HUES64 (cell line): ENCODE measurements around the gene LRP8.

Source experiments
- H3K27ac ChIP-seq: 2 replicates; pipeline ENCODE4 v1.7.0; 2013; ENCODE audit warnings: low read depth, low read length, inconsistent platforms
- H3K27me3 ChIP-seq: 2 replicates; pipeline ENCODE4 v1.6.1; 2013; ENCODE audit warnings: mild to moderate bottlenecking, low read length; ENCODE audit not compliant: insufficient read depth
- H3K36me3 ChIP-seq: 2 replicates; pipeline ENCODE4 v1.6.1; 2013; ENCODE audit warnings: mild to moderate bottlenecking, low read length; ENCODE audit not compliant: insufficient read depth
- H3K4me1 ChIP-seq: 2 replicates; pipeline ENCODE4 v1.6.1; 2013; ENCODE audit warnings: mild to moderate bottlenecking, low read length, moderate library complexity; ENCODE audit not compliant: insufficient read depth
- H3K4me3 ChIP-seq: 2 replicates; pipeline ENCODE4 v1.5.1; 2013; ENCODE audit warnings: mild to moderate bottlenecking, low read length, moderate library complexity
- H3K9ac ChIP-seq: 2 replicates; pipeline ENCODE4 v1.6.1; 2013; ENCODE audit warnings: mild to moderate bottlenecking, low read depth, low read length
- H3K9me3 ChIP-seq: 2 replicates; pipeline ENCODE4 v1.6.1; 2013; ENCODE audit warnings: low read depth, low read length; ENCODE audit not compliant: insufficient read depth
- WGBS: fragments of 150-250, 120-280 bp; methylation state at CpG from one replicate; pipeline ENCODE4 v1.1.7; 2013; ENCODE audit warnings: missing lambda C conversion rate; 5-methylcytosine and 5-hydroxymethylcytosine counted together

LRP8 gene

DNA sequence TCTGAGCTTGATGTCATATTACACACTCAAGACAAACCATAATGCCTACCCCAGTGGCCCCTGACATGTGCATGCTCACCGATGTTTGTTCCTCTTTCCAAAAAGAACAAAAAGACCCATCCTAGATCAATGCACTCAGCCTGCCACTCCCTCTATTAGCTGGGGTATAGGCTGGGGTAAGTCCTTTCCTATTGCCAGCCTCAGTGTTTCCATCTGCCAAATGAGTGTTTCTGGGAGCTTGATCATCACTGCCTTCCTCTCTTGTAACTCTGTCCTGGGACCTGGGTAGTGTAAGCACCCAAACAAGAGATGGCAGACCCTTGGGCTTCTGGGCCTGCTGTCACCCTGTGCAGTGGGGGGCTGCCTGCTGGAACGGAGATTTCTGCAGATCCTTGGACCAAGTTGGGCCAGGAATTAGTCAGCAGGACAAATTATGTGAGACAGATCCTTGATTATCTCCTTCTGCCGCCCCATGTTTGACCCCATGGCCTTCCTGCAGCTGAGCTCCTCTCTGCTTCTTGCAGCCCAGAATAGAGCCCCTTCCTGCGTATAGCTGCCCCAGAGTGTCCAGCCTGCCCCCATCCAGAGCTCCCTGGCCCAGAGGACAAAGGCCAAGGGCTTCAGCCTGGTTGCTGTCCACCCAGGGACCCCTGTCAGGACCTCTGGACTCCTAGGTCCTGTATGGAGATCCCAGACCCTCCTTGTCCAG, 31.5 kb upstream of the LRP8 start:
- no peaks in the 10 kb centered on the region; the same call in 1 of the 2 replicates for H3K4me1 ChIP-seq
- peaks cover 19% of the 10 kb centered on the region; the same call in 1 of the 2 replicates for H3K9me3 ChIP-seq
- no peaks in the 10 kb centered on the region for H3K27me3 ChIP-seq
- no peaks in the 10 kb centered on the region for H3K36me3 ChIP-seq
- no peak overlapping the region for H3K9ac ChIP-seq
- no peak overlapping the region for H3K4me3 ChIP-seq
- no peak overlapping the region for H3K27ac ChIP-seq
- WGBS = 91% methylated on average over 4 of the region's 4 CpGs

DNA sequence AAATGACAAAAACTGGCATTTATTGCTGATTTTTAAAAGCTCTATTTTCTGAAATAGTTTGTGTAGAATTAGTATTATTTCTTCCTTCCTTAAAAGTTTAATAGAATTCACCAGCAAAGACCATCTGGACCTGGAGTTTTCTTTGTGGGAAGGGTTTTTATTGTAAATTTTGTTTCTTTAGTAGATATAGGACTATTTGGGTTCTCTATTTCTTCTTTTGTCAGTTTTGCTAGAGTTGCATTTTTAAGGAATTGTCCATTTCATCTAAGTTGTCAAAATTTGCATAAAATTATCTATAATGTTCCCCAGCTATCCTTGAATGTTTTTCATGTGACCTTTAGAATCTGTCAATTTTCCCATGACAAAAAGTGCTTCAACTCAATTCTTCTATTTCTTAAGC, 28.8 kb upstream of the LRP8 start:
- Histone ChIP-seq H3K9ac (no peak overlapping the region), H3K36me3 (no peaks in the 10 kb centered on the region), H3K4me3 (no peak overlapping the region), H3K27me3 (no peaks in the 10 kb centered on the region), H3K9me3 (peaks cover 19% of the 10 kb centered on the region; the same call in 1 of the 2 replicates), H3K4me1 (no peaks in the 10 kb centered on the region), H3K27ac (no peak overlapping the region)

DNA sequence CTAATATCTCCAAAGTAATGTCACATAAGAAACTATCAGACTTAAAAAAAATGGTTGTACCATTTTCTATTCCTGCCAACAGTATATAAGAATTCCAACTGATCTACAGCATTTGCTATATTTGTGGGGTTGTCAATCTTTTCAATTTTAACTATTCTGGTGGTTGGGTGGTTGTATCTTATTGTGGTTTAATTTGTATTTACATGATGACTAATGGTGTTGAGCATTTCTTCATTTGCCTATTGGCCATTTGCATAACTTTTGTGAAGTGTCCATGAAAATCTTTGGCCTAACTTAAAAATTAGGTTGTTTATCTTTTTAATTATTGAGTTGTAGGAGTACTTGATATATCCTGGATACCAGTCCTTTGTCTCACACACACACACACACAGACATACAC, 26.2 kb upstream of the LRP8 start:
- peaks cover 3% of the 10 kb centered on the region; the same call in 1 of the 2 replicates for H3K4me1 ChIP-seq
- H3K9me3 ChIP-seq = peaks cover 19% of the 10 kb centered on the region; the same call in 1 of the 2 replicates
- no peak overlapping the region for H3K27ac ChIP-seq
- H3K27me3 ChIP-seq = no peaks in the 10 kb centered on the region
- no peaks in the 10 kb centered on the region for H3K36me3 ChIP-seq
- H3K4me3 ChIP-seq = no peak overlapping the region
- H3K9ac ChIP-seq = no peak overlapping the region

- no peak overlapping the region for H3K27ac ChIP-seq
- peaks cover 3% of the 10 kb centered on the region; the same call in 1 of the 2 replicates for H3K4me1 ChIP-seq
- WGBS = no CpG with 5 or more reads among the region's 1 CpG
- peaks cover 12% of the 10 kb centered on the region; the same call in 1 of the 2 replicates for H3K9me3 ChIP-seq
- H3K4me3 ChIP-seq = no peak overlapping the region
- H3K36me3 ChIP-seq = no peaks in the 10 kb centered on the region
- H3K27me3 ChIP-seq = no peaks in the 10 kb centered on the region
- no peak overlapping the region for H3K9ac ChIP-seq
These were observed 24.7 kb upstream of the LRP8 start for GRCh38 chr1:53352561-53352960.

DNA sequence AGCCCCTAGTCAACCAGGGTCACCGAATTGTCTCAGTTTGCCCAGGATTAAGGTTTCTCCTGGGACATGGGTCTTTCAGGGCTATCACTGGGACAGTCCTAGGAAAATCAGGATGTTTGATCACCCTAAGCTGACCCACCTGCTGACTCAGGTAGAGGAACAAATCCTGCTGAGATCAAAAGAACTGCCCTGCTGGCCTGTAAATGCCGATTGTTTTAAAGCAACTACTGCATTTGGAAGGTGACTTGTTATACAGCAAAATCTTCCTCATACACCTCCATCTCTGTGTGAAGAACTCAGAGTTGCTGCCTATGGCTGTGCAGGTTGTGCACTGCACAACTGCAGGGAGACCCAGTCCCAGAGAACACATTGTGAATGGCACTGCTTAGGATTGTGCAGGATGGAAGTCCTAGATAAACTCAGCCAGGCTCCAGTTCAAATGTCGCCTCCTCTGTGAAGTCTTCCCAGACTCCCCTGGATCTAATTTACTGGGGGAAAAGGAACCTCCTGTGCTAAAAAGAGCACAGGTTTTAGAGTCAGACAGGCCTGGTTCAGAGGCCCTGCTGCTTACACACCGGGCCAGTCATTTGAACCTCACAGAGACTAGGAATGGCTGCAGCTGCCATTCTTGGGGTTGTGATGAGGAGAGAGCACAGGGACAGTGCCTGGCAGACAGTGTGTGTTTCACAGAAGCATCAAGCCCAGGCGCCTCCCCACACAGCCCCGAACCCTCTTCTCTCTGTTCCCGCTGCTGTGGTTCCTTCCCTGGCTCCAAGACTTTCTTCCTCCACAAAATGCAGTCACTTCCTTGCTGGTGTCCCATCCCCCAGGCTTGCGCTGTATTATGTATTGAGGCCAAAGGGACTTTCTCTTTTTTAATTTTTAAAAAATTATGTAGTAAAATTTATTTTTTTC, 23.2 kb upstream of the LRP8 start:
- H3K27ac ChIP-seq = no peak overlapping the region
- H3K9ac ChIP-seq = no peak overlapping the region
- H3K4me1 ChIP-seq = peaks cover 3% of the 10 kb centered on the region; the same call in 1 of the 2 replicates
- 82% methylated on average over 7 of the region's 8 CpGs for WGBS
- no peak overlapping the region for H3K4me3 ChIP-seq
- H3K36me3 ChIP-seq = no peaks in the 10 kb centered on the region
- no peaks in the 10 kb centered on the region for H3K27me3 ChIP-seq
- H3K9me3 ChIP-seq = 0 out of 2 replicates have a peak, but pooled peaks cover 3% of the 10 kb centered on the region

DNA sequence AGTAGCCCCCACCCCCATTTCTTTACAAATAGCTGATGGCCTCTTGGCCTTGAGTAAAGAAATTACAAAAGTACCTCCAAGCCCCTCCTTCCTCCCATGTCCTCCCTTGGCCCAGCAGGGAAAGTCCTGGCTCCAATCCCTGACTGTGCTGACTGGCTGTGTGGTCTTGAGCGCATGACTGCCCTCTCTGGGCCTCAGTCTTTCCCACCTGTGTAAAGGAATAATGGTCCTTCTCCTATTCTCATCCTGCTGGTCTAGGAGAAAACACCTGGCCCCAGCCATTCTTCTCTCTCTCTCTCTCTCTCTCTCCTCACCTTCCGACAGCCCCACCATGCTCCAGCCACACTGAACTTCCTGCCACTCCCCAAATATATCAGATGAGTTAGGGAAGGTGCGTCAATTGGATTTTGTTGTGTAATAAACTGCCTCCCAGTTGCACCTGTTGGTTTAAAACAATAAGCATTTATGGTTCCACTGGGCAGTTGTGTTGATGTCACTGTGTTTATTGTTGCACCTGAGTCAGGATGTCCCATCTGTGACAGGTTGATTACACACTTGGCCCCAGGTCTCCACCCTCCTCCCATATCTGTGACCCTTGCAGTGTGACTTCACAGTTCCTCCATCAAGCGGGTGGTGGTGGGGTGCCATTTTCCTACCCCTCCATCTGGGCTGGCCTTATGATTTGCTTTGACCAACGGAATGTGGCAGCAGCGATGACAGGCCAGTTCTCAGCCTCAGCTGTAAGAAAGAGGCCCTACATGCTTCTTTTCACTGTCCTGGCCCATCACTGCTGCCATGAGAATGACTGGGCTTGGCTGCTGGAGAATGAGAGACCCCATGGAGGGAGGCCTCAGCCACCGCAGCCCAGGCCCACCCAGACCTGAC, 22.3 kb upstream of the LRP8 start:
- Histone ChIP-seq H3K4me1 (peaks cover 3% of the 10 kb centered on the region; the same call in 1 of the 2 replicates), H3K9me3 (no peaks in the 10 kb centered on the region), H3K4me3 (no peak overlapping the region), H3K36me3 (no peaks in the 10 kb centered on the region), H3K9ac (no peak overlapping the region), H3K27me3 (no peaks in the 10 kb centered on the region), H3K27ac (no peak overlapping the region)
- 85% methylated on average over 7 of the region's 7 CpGs for WGBS

- Histone ChIP-seq H3K27ac (no peak overlapping the region), H3K9ac (no peak overlapping the region), H3K4me1 (peaks cover 3% of the 10 kb centered on the region; the same call in 1 of the 2 replicates), H3K27me3 (no peaks in the 10 kb centered on the region), H3K9me3 (no peaks in the 10 kb centered on the region), H3K4me3 (no peak overlapping the region), H3K36me3 (no peaks in the 10 kb centered on the region)
- 85% methylated on average over 5 of the region's 5 CpGs for WGBS
These were observed 21.5 kb upstream of the LRP8 start for GRCh38 chr1:53349369-53349835.

DNA sequence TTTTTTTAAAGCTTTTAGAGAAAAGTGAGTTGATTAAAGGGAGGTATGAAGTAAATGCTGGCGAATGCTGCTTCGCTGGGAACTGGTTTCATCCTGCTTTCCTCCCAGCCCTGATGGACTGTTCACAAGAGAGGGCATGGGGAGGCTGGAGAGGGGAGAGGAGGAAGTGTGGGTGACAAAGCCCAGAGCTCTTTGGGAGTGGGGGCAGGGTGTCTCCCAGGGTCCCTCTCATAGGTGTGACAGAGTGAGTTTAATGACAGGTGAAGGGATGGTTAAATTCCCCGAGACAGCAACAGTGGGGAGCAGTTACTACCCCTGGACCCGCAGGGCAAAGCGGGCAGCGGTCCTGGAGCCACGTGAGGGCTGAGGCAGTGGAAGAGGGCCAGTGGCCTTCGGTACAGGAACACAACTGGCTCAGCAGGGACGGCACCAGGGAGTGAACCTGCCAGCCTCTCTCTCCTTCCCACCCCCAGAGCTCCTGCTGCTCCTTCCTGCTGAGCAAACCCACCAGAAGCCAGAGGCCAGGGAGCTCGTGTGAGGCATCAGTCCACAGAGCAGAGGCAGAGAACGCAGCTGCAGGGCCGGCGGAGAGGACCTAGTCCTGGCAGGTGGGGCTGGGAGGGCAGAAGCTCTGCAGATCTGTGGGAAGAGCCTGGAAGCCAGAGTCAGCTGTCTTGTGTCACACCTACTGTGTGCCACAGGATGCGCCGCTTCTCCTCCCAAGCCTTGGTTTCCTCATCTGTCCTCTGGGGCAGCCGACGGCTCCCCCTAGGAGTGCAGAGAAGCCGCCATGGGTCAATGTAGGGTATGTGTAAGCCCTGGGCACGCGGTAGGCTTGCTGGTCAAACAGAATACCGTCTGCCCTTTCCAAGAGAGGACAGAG, 20.9 kb upstream of the LRP8 start:
- Histone ChIP-seq H3K4me1 (peaks cover 3% of the 10 kb centered on the region; the same call in 1 of the 2 replicates), H3K27ac (no peak overlapping the region), H3K27me3 (no peaks in the 10 kb centered on the region), H3K36me3 (no peaks in the 10 kb centered on the region), H3K4me3 (no peak overlapping the region), H3K9ac (no peak overlapping the region), H3K9me3 (no peaks in the 10 kb centered on the region)
- WGBS = 82% methylated on average over 21 of the region's 21 CpGs

DNA sequence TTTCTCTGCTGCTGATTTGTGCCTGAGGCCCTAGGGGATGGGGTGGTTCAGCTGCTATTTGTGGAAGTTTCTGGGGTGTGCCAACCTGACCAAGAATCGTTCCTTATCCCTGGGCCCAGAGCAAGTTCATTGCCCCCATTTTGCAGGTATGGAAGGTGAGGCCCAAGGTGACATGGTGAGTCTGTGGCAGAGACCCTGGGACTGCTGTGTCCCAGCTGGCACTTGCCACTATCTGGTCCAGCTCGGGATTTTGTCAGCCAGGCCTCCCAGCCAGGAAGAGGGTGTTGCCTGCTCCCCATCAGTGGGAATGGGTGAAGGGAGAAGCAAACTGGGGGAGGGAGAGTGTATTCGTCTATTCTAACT, 18.9 kb upstream of the LRP8 start:
- Histone ChIP-seq H3K4me1 (peaks cover 3% of the 10 kb centered on the region; the same call in 1 of the 2 replicates), H3K36me3 (no peaks in the 10 kb centered on the region), H3K9ac (no peak overlapping the region), H3K27ac (no peak overlapping the region), H3K4me3 (no peak overlapping the region), H3K9me3 (no peaks in the 10 kb centered on the region), H3K27me3 (no peaks in the 10 kb centered on the region)
- WGBS = 92% methylated on average over 3 of the region's 3 CpGs
